Upper lobe of left lung (tissue), 4 donors: Measurements from ENCODE around the gene ZNF254.

Experiments used
- CTCF ChIP-seq, 6 experiments: fragments of 450-650 bp in 4 of 6; fragments of 200-600 bp in 2 of 6; sonication (generic) in 2 of 6; IDR thresholded peaks; one replicate each; pipeline ENCODE4 v1.5.1; 2016 to 2019; ENCODE audit warnings: antibody characterized with exemption in 6 of 6
- EP300 ChIP-seq, 4 donors: sonication (generic); formaldehyde crosslinking; IDR thresholded peaks; one replicate each; pipeline ENCODE4 v1.5.1; 2017; ENCODE audit warnings: antibody characterized with exemption in 4 of 4, control low read depth in 2 of 4
- POLR2A ChIP-seq, 4 donors: fragments of 450-650 bp; IDR thresholded peaks; one replicate each; pipeline ENCODE4 v1.5.1; 2016 to 2017; ENCODE audit warnings: antibody characterized with exemption in 4 of 4, mild to moderate bottlenecking in 2 of 4

- no peak for TF ChIP-seq CTCF (IDR thresholded peaks at IDR 0.05)
- no peak for TF ChIP-seq POLR2A (IDR thresholded peaks at IDR 0.05)
- TF ChIP-seq EP300 (IDR thresholded peaks at IDR 0.05) = no peak
These were observed 40.6 kb downstream of the ZNF254 start for GRCh38 chr19:24127601-24128000.
